IMR-90 (cell line): ENCODE data around the gene PRDM12. TPM values are rescaled to one million over a fixed set of nuclear protein-coding genes. Genes with fewer than 3 reads are reported as not detected.

ENCODE experiments used
- ATAC-seq: fragments of 200-7000 bp; cut with Tn5 transposase; 2 replicates; pipeline ENCODE4 v1.9.1; 2020; ENCODE audit warnings: low read depth, mild to moderate bottlenecking, moderate library complexity
- BruUV-seq: library from RNA; stranded (reverse); fragments of 400-500 nt; replicated peaks from 2 replicates; lab custom pipeline; 2021; lab: Mats Ljungman, UMichigan
- CTCF ChIA-PET: fragments of 300-600 bp; formaldehyde crosslinking; extraction: SDS; loops from one replicate; lab custom pipeline; 2021; ENCODE audit warnings: antibody characterized with exemption; lab: Yijun Ruan, JAX
- POLR2A ChIA-PET: fragments of 300-600 bp; sonication (Branson Sonifier 250); formaldehyde crosslinking; loops from one replicate; lab custom pipeline; 2022; ENCODE audit warnings: antibody characterized with exemption; ENCODE audit not compliant: unreplicated experiment; lab: Charles Lee
- DNase-seq: peaks from one replicate; pipeline ENCODE4 v3.0.0; 2013
- H2AFZ ChIP-seq: replicated peaks from 2 replicates; pipeline ENCODE3; 2013; ENCODE audit warnings: low read length, mild to moderate bottlenecking; ENCODE audit not compliant: poor library complexity
- H2AK5ac ChIP-seq: 2 replicates; pipeline ENCODE4 v1.6.1; 2013; ENCODE audit warnings: low read depth, low read length, inconsistent platforms
- H2AK9ac ChIP-seq: replicated peaks from 2 replicates; pipeline ENCODE3; 2013; ENCODE audit warnings: mild to moderate bottlenecking, low read depth, low read length, moderate library complexity; ENCODE audit not compliant: poor library complexity
- H2BK120ac ChIP-seq: 2 replicates; pipeline ENCODE4 v1.6.1; 2013; ENCODE audit warnings: low read depth, low read length, inconsistent platforms
- H2BK15ac ChIP-seq: 3 replicates; pipeline ENCODE4 v1.6.1; 2013; ENCODE audit warnings: low read depth, low read length, inconsistent platforms
- H2BK20ac ChIP-seq: 2 replicates; pipeline ENCODE4 v1.6.1; 2013; ENCODE audit warnings: low read depth, mild to moderate bottlenecking, inconsistent platforms, low read length, moderate library complexity
- H2BK5ac ChIP-seq: 2 replicates; pipeline ENCODE4 v1.6.1; 2013; ENCODE audit warnings: mild to moderate bottlenecking, low read depth, low read length, inconsistent platforms; ENCODE audit not compliant: poor library complexity, severe bottlenecking
- H3K14ac ChIP-seq: replicated peaks from 2 replicates; pipeline ENCODE4 v1.6.1; 2013; ENCODE audit warnings: low read depth, low read length, inconsistent platforms
- H3K18ac ChIP-seq: 2 replicates; pipeline ENCODE4 v1.6.1; 2013; ENCODE audit warnings: low read depth, low read length, control low read depth
- H3K23ac ChIP-seq: 2 replicates; pipeline ENCODE4 v1.6.1; 2013; ENCODE audit warnings: low read depth, low read length, inconsistent platforms
- H3K27ac ChIP-seq: 2 replicates; pipeline ENCODE4 v1.5.1; 2013; ENCODE audit warnings: mild to moderate bottlenecking, control low read depth, low read length; ENCODE audit not compliant: insufficient read depth
- H3K27me3 ChIP-seq: 2 replicates; pipeline ENCODE4 v1.6.1; 2013; ENCODE audit warnings: low read length; ENCODE audit not compliant: control insufficient read depth, insufficient read depth
- H3K36me3 ChIP-seq: 2 replicates; pipeline ENCODE4 v1.6.1; 2013; ENCODE audit warnings: low read length, mixed read lengths; ENCODE audit not compliant: control insufficient read depth, insufficient read depth
- H3K4ac ChIP-seq: 2 replicates; pipeline ENCODE4 v1.6.1; 2013; ENCODE audit warnings: low read depth, low read length, inconsistent platforms
- H3K4me1 ChIP-seq: 2 replicates; pipeline ENCODE4 v1.6.1; 2013; ENCODE audit warnings: low read length, mixed read lengths; ENCODE audit not compliant: control insufficient read depth, insufficient read depth
- H3K4me2 ChIP-seq: 2 replicates; pipeline ENCODE4 v1.6.1; 2013; ENCODE audit warnings: low read depth, mild to moderate bottlenecking, control low read depth, low read length, moderate library complexity
- H3K4me3 ChIP-seq: 2 replicates; pipeline ENCODE4 v1.5.1; 2013; ENCODE audit warnings: low read depth, mild to moderate bottlenecking, control low read depth, low read length, moderate library complexity; ENCODE audit not compliant: insufficient read depth
- H3K56ac ChIP-seq: 2 replicates; pipeline ENCODE4 v1.6.1; 2013; ENCODE audit warnings: low read length, inconsistent platforms; ENCODE audit not compliant: insufficient read depth; ENCODE audit errors: extremely low read depth
- H3K79me1 ChIP-seq, 2 experiments: 2 replicates each; pipeline ENCODE4 v1.6.1; 2013; ENCODE audit warnings: low read length in 2 of 2, inconsistent platforms in 1 of 2, low read depth in 1 of 2
- H3K9ac ChIP-seq: 2 replicates; pipeline ENCODE4 v1.6.1; 2013; ENCODE audit warnings: low read depth, low read length, control low read depth
- H3K9me1 ChIP-seq: 2 replicates; pipeline ENCODE4 v1.6.1; 2013; ENCODE audit warnings: low read length, inconsistent platforms; ENCODE audit not compliant: insufficient read depth
- H3K9me3 ChIP-seq: 2 replicates; pipeline ENCODE4 v1.6.1; 2013; ENCODE audit warnings: low read length; ENCODE audit not compliant: control insufficient read depth, insufficient read depth
- H4K20me1 ChIP-seq: 2 replicates; pipeline ENCODE4 v1.6.1; 2013; ENCODE audit warnings: low read length, inconsistent platforms; ENCODE audit not compliant: insufficient read depth
- H4K5ac ChIP-seq: 2 replicates; pipeline ENCODE4 v1.6.1; 2013; ENCODE audit warnings: mild to moderate bottlenecking, low read depth, low read length, control low read depth
- H4K8ac ChIP-seq, 2 experiments: 2 replicates each; pipeline ENCODE4 v1.6.1; 2013; ENCODE audit warnings: low read depth in 2 of 2, low read length in 2 of 2, control low read depth in 1 of 2, inconsistent platforms in 1 of 2
- H4K91ac ChIP-seq: 2 replicates; pipeline ENCODE4 v1.6.1; 2013; ENCODE audit warnings: low read depth, low read length, inconsistent platforms; ENCODE audit not compliant: insufficient read depth
- CHD1 ChIP-seq: IDR thresholded peaks from 2 replicates; pipeline ENCODE4 v1.6.1; 2012; ENCODE audit warnings: low read depth, low read length, improper control_type of control experiment
- FOS ChIP-seq: fragments of 150-350 bp; IDR thresholded peaks from 2 replicates; pipeline ENCODE4 v1.6.1; 2016; ENCODE audit warnings: low read depth, low read length
- WGBS, 2 experiments: methylation state at CpG; one replicate each; pipeline versions ENCODE4 v1.1.5 to v1.1.7; 2013; ENCODE audit warnings: missing lambda C conversion rate in 2 of 2; ENCODE audit not compliant: insufficient read length in 1 of 2; ENCODE audit errors: extremely low coverage in 2 of 2; 5-methylcytosine and 5-hydroxymethylcytosine counted together
- dilution Hi-C: fragments of 300-500 bp; cut with HindIII; formaldehyde crosslinking; loops from one replicate; pipeline ENCODE4 v1.14.3; 2018; ENCODE audit warnings: low sequenced_read_pairs; ENCODE audit not compliant: unreplicated experiment
- in situ Hi-C: fragments of 300-500 bp; cut with MboI; formaldehyde crosslinking; loops from 3 replicates; pipeline ENCODE4 v1.14.3; 2019; ENCODE audit warnings: low sequenced_read_pairs, inconsistent platforms, mixed read lengths
- intact Hi-C: fragments of 100-400 bp; cut with micrococcal nuclease; formaldehyde crosslinking; loops from 2 replicates; pipeline ENCODE4 v1.10.0; 2022
- polyA plus RNA-seq, 3 experiments: library from polyadenylated mRNA; depleted of rRNA; stranded (reverse); fragments of >200 nt; gene quantifications; 2 replicates each; pipeline ENCODE4 v1.2.3, GENCODE V29; 2012; ENCODE audit warnings: low replicate concordance in 1 of 3
- total RNA-seq: library from RNA; depleted of rRNA; stranded (reverse); fragments of >200 nt; gene quantifications from 2 replicates; pipeline ENCODE4 v1.2.3, GENCODE V29; 2012

The PRDM12 gene
- total and polyA plus RNA-seq, 2 of the 4 experiments (the other 2 are of a cell fraction) = not detected

GRCh38 chr9:130666393-130667119 is 2.2 kb downstream of the PRDM12 start:
- WGBS, 2 experiments = 8% methylated on average over 17 of the region's 60 CpGs; no CpG with 5 or more reads in 1 of the 2 experiments

More at GRCh38 chr9:130666393-130667119, 2.2 kb downstream of the PRDM12 start:
- no peak overlapping the region for H2BK15ac ChIP-seq
- no peak overlapping the region for H2BK20ac ChIP-seq
- no peak overlapping the region for H3K4me2 ChIP-seq
- H3K56ac ChIP-seq = no peak overlapping the region
- H3K27ac ChIP-seq = no peak overlapping the region
- no peak overlapping the region for H4K91ac ChIP-seq
- no peaks in the 10 kb centered on the region for H3K9me1 ChIP-seq
- no peak overlapping the region for H3K14ac ChIP-seq
- H2AK9ac ChIP-seq = no peak overlapping the region
- no peaks in the 10 kb centered on the region; the same call in 1 of the 2 replicates for H3K4me1 ChIP-seq
- intact Hi-C loops (no loop called here), in situ Hi-C loops (loop anchor here (25.0 kb wide), 1 partner anchor 554 kb away; no protein-coding TSS in a partner anchor), dilution Hi-C loops (no loop called here)
- CTCF ChIA-PET = no interaction called here
- H3K9ac ChIP-seq = no peak overlapping the region
- no peak overlapping the region for H2BK5ac ChIP-seq
- H4K5ac ChIP-seq = no peak overlapping the region
- no peak overlapping the region for H2AK5ac ChIP-seq
- H3K4ac ChIP-seq = no peak overlapping the region
- H3K9me3 ChIP-seq = no peaks in the 10 kb centered on the region
- H3K79me1 ChIP-seq = no peaks in the 10 kb centered on the region
- ATAC-seq (no peak), DNase-seq (no peak)
- no peak overlapping the region for H3K23ac ChIP-seq
- H3K4me3 ChIP-seq = no peak overlapping the region
- POLR2A ChIA-PET = no interaction called here
- peak overlapping the region; percentile 39 for H2AFZ ChIP-seq
- TF ChIP-seq CHD1 = no peak
- no peak for TF ChIP-seq FOS
- H2BK120ac ChIP-seq = no peak overlapping the region
- H4K8ac ChIP-seq = no peak overlapping the region
- no peaks in the 10 kb centered on the region for H3K36me3 ChIP-seq
- H3K18ac ChIP-seq = no peak overlapping the region
- peaks cover 6% of the 10 kb centered on the region; the same call in 1 of the 2 replicates for H4K20me1 ChIP-seq
- peaks cover 73% of the 10 kb centered on the region for H3K27me3 ChIP-seq
- no TSS peak for BruUV-seq
